GM19324 (cell line): Measurements from ENCODE around the gene RSPH3.
A peak's percentile ranks its signal among the peaks of the same experiment; 100 is the strongest.
"Not testable (repeated sequence)": the region's sequence is repeated elsewhere in the genome, so short reads cannot be mapped to it uniquely, and the experiment has no call there.

Experiments
- ATAC-seq: cut with Tn5 transposase; IDR thresholded peaks from one replicate; pipeline ENCODE4 v1.9.1; 2021; ENCODE audit warnings: mild to moderate bottlenecking, moderate library complexity; ENCODE audit not compliant: unreplicated experiment, low FRiP score

Gene RSPH3, protein sequence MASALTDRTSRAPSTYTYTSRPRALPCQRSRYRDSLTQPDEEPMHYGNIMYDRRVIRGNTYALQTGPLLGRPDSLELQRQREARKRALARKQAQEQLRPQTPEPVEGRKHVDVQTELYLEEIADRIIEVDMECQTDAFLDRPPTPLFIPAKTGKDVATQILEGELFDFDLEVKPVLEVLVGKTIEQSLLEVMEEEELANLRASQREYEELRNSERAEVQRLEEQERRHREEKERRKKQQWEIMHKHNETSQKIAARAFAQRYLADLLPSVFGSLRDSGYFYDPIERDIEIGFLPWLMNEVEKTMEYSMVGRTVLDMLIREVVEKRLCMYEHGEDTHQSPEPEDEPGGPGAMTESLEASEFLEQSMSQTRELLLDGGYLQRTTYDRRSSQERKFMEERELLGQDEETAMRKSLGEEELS

DNA sequence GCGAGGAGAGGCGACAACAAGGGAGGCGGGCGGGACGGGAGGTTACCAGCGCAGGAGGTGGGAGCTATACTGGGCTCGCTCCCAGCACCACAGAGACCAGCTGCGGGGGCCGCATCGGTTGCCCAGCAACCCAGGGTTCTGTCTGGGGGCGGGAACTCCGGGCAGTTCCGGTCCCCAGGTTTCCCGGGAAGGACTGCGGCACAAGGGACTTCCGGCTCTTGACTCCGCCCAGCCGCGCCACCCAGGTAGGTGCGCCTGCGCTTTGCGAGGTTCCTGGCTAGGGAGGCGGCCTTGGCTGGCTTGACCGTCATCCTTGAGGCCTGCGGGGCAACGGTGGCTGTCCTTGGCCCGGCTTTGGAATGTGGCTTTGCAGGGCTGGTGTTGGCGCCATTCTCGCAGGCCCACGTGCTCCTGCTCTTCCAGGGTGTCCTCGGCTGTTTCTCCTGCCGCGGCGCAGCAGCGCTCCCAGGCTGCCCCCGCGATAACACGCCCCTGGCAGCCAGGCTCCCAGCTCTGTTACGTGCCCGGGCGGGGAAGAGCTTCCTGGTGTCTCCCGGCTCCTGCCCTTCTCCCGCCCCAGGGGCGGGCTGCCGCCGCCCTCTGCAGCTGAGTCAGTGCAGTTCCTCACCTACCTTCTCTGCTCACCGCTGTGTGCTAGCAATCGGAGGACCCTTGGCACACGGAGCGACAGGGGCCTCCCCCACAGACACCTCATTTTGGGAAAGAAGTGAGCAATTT is at the start of gene RSPH3:
RSPH3 (minus strand) TSS at position 537 of the 738 bp plus-strand sequence. CDS start 652 bp downstream, outside the sequence.
- ATAC-seq: peak; percentile 96

GRCh38 chr6:159047891-159048685 is 48.1 kb upstream of the RSPH3 start:
- no peak for ATAC-seq

DNA sequence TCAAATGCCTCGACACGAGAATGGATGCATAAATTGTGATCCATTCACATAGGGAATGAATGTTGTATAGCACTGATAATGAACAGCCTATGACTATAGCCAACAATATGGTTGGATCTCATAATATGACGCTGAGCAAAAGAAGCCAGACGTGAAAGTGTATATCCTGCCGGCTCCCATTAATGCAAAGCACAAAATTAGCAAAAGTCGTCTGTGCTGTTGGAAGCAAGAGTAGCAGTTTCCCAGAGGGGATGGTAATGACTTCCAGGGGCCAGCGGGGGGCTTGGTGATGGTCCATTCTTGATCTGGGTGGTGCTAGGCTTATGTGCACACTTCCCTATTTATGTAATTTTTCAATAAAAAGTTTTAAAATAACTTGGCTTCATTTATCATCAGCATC is 45.8 kb upstream of the RSPH3 start:
- no peak for ATAC-seq

DNA sequence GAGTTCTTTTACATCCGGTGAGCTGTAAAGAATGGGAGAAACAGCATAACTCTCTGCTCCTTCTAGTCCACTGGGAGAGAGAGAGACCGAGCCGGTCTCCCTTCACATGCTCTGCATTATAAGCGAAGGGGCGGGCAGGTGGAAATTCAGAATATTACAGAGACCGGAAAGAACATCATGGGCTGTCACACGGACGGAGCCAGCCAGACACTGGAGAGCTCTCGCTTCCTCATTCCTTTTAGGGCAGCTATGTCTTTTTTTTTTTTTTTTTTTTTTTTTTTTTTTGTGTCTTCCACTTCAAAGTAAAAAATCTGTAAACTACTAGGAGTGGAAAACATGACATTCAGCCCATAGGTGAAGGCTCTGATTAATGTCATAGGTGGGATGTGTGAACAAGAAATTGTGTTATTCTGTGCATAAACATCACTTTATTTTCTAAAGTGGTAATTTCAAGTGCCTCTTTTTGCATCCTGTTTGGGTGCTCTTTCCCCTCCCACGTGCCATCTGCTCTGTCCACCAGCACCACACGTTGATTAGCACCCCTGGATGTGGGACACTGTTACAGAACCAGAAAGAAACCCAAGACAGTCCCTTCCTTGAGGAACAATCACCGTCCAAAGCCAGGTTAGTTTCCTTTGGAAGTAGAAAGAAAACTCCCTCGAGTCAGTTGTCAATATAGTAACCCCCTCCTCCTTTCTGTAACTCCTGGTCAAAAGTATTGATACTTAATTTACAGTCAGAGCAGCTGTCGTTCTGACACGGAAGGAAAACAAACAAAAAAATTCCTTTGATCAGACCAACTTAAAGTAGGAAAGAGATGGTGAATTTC is 45.1 kb upstream of the RSPH3 start, which contains the start of gene TAGAP:
TAGAP (minus strand) TSS at position 93 of the 829 bp plus-strand sequence. CDS start 845 bp downstream, outside the sequence.
- ATAC-seq: peak; percentile 82

- no peak for ATAC-seq
Measured at GRCh38 chr6:159043947-159044346, 43.9 kb upstream of the RSPH3 start.

DNA sequence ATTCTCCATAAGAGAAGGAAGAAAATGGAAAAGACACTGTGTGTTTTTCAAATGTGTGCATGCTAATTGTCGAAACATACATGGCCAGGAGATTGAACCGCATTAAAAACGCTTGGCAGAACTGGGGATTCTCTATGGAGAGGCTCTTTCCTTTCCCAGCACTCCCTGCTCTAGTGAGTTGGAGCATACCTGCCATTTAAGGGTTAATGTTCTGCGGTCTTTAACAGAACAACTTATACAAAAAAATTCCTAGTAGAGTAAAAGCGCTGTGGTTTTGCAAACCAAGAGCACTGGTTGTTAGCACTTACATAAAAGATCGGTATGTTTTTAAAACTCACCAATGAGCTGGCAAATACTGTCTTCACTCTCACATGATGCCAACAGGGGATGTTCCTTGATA is 43.2 kb upstream of the RSPH3 start:
- ATAC-seq: no peak

DNA sequence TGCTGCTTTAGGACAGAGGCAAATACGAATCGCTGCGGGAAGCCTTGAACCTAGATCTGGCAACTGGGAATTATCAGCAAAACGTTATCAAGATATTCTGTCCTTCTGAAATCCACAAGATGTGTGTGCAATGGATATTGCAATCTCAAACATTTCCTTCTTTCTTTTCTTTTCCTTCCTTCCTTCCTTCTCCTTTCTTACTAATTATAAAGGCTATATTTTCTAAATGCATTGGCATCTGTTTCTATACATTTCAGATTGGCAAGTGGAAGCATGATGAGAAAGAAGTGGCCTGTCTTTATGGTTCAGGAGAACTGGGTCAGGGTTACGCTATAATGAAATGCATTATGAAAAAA is 42.8 kb upstream of the RSPH3 start:
- no peak for ATAC-seq

DNA sequence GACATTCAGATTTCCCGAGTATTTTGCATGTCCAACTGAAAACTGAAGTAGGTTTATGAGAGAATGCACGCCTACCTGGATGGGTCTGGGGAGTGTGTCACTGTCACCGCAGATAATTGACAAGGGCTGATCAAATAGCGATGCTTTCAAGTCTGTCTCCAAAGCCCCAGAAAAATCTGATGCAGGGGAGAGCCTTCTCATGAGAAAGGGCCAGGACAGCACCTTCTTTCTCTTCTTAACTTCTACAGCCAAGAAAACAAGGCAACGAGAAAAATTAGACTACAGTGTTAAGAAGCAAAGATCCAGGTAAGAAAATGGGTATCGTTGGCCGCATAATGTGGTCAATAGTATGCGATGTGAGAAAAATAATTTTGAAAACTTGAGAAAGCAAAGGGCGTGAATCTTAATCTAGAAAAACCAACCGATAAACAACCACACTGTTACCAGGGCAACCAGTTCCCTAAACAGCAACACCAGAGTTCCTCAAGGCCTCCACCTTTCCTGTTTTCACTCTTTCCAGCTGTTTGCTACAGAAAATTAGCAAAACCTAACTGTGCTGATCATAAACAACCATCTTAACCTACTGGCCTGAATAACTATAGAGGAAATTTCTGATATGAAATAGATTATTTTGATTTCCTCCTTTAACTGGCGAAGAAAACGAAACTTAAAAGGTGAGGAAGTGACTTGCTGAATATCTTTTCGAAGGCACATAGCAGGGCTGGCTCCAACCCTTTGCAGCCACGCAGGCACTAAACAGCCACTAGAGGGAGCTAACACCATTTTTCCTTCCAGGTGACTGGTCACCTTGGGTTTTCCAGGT is 42.2 kb upstream of the RSPH3 start:
- peak; percentile 42 for ATAC-seq

DNA sequence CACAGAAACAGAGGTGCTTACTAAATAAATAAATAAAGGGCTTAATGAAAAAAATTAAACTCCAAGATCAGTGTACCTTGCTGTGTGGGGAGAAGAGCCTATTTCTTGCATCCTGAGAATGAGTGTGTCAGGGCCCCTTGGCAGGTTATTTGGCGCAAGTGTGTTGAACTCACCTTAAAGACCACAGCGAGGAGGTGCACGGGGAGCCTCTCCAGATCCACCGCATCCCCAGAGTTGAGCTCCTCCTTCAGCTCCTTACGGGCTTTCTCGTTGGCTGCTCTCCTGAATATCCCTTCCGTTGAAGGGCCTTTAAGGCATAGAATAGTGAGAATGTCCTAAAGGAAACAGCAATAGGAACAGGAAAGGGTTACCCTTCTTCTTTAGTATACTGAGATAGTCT is 41.2 kb upstream of the RSPH3 start:
- ATAC-seq: no peak

GRCh38 chr6:159039885-159040258 is 39.9 kb upstream of the RSPH3 start:
- no peak for ATAC-seq

GRCh38 chr6:159038914-159039884 is 39.2 kb upstream of the RSPH3 start:
- ATAC-seq: peak; percentile 69

DNA sequence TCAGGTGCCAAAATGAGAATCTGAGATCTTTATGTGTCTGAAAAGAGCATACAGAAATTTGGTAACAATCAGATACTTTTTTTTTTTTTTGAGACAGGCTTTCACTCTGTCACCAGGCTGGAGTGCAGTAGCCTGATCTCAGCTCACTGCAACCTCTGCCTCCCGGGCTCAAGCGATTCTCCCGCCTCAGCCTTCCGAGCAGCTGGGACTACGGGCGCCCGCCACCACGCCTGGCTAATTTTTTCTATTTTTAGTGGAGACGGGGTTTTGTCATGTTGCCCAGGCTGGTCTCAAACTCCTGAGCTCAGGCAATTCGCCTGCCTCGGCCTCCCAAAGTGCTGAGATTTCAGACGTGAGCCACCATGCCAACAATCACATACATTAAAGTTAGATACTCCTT is 38.3 kb upstream of the RSPH3 start:
- ATAC-seq: not testable (repeated sequence)

DNA sequence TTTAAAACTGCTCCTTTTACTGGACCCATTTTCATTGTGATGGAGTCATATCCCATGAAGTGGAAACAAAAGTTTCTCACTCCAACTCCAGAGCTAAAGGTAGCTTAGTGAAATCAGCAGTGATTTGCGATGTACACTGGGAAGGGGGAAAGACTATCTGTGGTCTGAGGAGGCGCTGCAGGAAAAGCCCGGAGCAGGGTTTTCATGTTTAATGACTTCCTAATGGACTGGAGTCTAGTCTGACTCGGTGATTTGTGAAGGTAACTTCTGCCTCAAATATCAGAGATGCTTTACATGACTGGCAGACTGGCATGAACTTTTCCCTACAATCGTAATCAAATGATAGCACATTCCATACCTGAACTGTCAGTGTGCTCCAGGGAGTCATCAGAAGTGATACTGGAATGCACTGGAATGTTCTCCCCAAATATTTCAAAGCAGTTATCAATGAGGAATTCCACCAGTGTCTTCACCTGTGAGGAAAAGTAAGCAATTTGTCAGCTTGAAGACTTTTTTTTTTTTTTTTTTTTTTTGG is 37.8 kb upstream of the RSPH3 start:
- no peak for ATAC-seq

DNA sequence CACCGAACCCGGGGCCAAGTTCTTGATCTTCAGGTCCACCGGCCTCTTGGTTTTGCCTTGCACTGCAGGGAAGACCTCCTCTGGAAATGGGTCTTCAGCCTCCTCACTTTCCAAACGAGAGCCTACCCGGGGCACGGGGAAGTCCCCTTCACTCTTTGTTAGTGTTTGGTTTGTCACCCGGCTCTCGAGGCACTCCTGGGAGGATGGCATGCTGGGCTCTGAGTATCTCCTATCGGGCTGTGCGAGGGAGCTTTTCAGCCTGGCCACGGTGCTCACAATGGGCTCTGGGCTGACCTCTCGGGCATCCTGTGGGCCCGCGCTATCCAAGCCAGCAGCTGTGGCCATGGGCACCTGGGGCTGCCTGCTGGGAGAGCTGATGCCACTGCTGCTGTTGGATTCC is 36.7 kb upstream of the RSPH3 start:
- ATAC-seq: no peak

- ATAC-seq: no peak
Measured at GRCh38 chr6:159035891-159036290, 35.9 kb upstream of the RSPH3 start.

- ATAC-seq: peak; percentile 51
Measured at GRCh38 chr6:159033160-159034049, 33.4 kb upstream of the RSPH3 start.

GRCh38 chr6:159031846-159032245 is 31.8 kb upstream of the RSPH3 start:
- no peak for ATAC-seq
